GM19043 (cell line): ENCODE results near the gene SNRNP35.
"Not testable (repeated sequence)": the region's sequence is repeated elsewhere in the genome, so short reads cannot be mapped to it uniquely, and the experiment has no call there.

Experiments used
- ATAC-seq: cut with Tn5 transposase; IDR thresholded peaks from one replicate; pipeline ENCODE4 v1.9.1; 2021; ENCODE audit warnings: low read depth; ENCODE audit not compliant: unreplicated experiment

Gene SNRNP35

GRCh38 chr12:123487428-123487827, 29.5 kb downstream of the SNRNP35 start:
- no peak for ATAC-seq

GRCh38 chr12:123488539-123489230, 30.7 kb downstream of the SNRNP35 start:
- no peak for ATAC-seq

GRCh38 chr12:123489580-123489979, 31.6 kb downstream of the SNRNP35 start:
- no peak for ATAC-seq

GRCh38 chr12:123490089-123490488, 32.1 kb downstream of the SNRNP35 start:
- ATAC-seq, result no peak

GRCh38 chr12:123491056-123491455, 33.1 kb downstream of the SNRNP35 start:
- no peak for ATAC-seq

GRCh38 chr12:123491481-123491880, 33.5 kb downstream of the SNRNP35 start:
- no peak for ATAC-seq

GRCh38 chr12:123492339-123493039, 34.5 kb downstream of the SNRNP35 start:
- ATAC-seq, result not testable (repeated sequence)

GRCh38 chr12:123494124-123494851, 36.3 kb downstream of the SNRNP35 start:
- ATAC-seq, result no peak

GRCh38 chr12:123497065-123497464, 39.1 kb downstream of the SNRNP35 start:
- ATAC-seq, result no peak

- ATAC-seq, result no peak
These were observed 40.3 kb downstream of the SNRNP35 start for GRCh38 chr12:123498126-123498825.

GRCh38 chr12:123499332-123499731, 41.4 kb downstream of the SNRNP35 start:
- ATAC-seq, result no peak

GRCh38 chr12:123502163-123502704, 44.3 kb downstream of the SNRNP35 start:
- ATAC-seq, result no peak

- no peak for ATAC-seq
These were observed 48.3 kb downstream of the SNRNP35 start for GRCh38 chr12:123506059-123506842.

- no peak for ATAC-seq
These were observed 48.9 kb downstream of the SNRNP35 start for GRCh38 chr12:123506843-123507236.

- ATAC-seq, result no peak
These were observed 55.1 kb downstream of the SNRNP35 start for GRCh38 chr12:123512838-123513665.

- ATAC-seq, result no peak
These were observed 55.9 kb downstream of the SNRNP35 start for GRCh38 chr12:123513805-123514204.

GRCh38 chr12:123514582-123515221, 56.8 kb downstream of the SNRNP35 start:
- ATAC-seq, result not testable (repeated sequence)

GRCh38 chr12:123516216-123516780, 58.4 kb downstream of the SNRNP35 start:
- ATAC-seq, result no peak
